ENCODE measurements around the gene NCK1. TPM values are rescaled to one million over a fixed set of nuclear protein-coding genes. Genes with fewer than 3 reads are reported as not detected.

The NCK1 gene
- total RNA-seq, 2 experiments from 2014 or later: 31.9 to 34.7 TPM

DNA sequence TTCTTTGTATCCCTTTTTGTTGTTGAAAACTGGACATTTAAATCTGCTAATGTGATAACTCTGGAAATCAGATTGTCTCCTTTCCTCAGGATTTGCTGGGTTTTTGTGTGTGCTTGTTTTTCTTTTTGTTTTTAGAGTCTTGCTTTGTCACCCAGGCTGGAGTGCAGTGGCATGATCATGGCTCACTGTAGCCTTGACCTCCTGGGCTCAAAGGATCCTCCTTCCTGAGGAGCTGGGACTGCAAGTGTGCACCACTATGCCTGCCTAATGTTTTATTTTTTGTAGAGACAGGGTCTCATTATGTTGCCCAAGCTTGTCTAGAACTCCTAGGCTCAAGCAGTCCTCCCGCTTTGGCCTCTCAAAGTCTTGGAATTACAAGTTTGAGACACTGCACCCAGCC is 51.2 kb downstream of the NCK1 start:
- ChIA-PET POLR2A (no interaction called here), CTCF (interaction anchor here (1.0 kb wide), 1 partner anchor 39 kb away, joined by 3 read pairs; no protein-coding TSS in a partner anchor)
- Mint-ChIP-seq H3K9me3 (peaks cover 4% of the 10 kb centered on the region), H3K4me3 (no peak overlapping the region), H3K36me3 (ENCODE audit: low read depth) (peaks cover 33% of the 10 kb centered on the region), H3K4me1 (ENCODE audit: low read depth) (peaks cover 80% of the 10 kb centered on the region), H3K27ac (no peak overlapping the region), H3K27me3 (no peaks in the 10 kb centered on the region)
- DNase-seq (no peak), ATAC-seq (no peak)
- intact Hi-C loops (cut with micrococcal nuclease): no loop called here
- TF ChIP-seq, protein P1, sequence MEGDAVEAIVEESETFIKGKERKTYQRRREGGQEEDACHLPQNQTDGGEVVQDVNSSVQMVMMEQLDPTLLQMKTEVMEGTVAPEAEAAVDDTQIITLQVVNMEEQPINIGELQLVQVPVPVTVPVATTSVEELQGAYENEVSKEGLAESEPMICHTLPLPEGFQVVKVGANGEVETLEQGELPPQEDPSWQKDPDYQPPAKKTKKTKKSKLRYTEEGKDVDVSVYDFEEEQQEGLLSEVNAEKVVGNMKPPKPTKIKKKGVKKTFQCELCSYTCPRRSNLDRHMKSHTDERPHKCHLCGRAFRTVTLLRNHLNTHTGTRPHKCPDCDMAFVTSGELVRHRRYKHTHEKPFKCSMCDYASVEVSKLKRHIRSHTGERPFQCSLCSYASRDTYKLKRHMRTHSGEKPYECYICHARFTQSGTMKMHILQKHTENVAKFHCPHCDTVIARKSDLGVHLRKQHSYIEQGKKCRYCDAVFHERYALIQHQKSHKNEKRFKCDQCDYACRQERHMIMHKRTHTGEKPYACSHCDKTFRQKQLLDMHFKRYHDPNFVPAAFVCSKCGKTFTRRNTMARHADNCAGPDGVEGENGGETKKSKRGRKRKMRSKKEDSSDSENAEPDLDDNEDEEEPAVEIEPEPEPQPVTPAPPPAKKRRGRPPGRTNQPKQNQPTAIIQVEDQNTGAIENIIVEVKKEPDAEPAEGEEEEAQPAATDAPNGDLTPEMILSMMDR (IDR thresholded peaks at IDR 0.05): no peak

DNA sequence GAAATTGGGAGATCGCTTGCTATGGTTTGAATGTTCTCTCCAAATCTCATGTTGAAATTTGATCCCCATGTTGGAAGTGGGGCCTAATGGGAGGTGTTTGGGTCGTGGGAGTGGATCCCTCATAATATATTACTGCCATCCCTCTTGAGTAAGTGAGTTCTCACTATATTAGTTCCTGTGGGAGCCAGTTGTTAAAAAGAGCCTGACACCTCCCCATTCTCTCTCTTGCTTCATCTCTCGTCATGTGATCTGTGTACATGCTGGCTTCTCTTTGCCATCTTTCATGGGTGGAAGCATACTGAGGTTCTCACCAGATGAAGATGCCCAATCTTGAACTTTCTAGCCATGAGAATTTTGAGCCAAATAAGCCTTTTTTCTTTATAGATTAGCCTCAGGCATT is 52.7 kb downstream of the NCK1 start:
- ATAC-seq: no peak
- peaks cover 79% of the 10 kb centered on the region for H3K4me1 Mint-ChIP-seq (ENCODE audit: low read depth)
- no peak overlapping the region for H3K27ac Mint-ChIP-seq
- TF ChIP-seq, protein P1 (IDR thresholded peaks at IDR 0.05): no peak
- H3K27me3 Mint-ChIP-seq: no peaks in the 10 kb centered on the region
- peaks cover 4% of the 10 kb centered on the region for H3K9me3 Mint-ChIP-seq
- no peak overlapping the region for H3K4me3 Mint-ChIP-seq
- peaks cover 33% of the 10 kb centered on the region for H3K36me3 Mint-ChIP-seq (ENCODE audit: low read depth)
- DNase-seq: no peak
- ChIA-PET CTCF (no interaction called here), POLR2A (no interaction called here)
- intact Hi-C loops (cut with micrococcal nuclease): no loop called here

DNA sequence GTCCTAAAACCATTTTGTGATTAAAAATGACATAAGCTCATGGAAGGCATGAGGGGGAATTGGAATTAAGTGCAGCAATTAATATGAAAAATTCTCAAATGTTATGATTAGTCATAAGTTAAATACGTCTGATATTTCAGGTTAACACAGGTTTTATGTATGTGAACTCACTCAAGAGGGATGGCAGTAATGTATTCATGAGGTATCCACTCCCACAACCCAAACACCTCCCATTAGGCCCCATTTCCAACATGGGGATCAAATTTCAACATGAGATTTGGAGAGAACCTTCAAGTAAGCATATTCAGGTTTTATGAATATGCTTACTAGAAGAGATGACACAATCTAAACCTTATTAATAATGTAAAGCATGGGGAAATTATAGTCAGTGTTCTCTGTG is 54.2 kb downstream of the NCK1 start:
- intact Hi-C loops (cut with micrococcal nuclease): no loop called here
- no peak for DNase-seq
- ChIA-PET POLR2A (no interaction called here), CTCF (no interaction called here)
- Mint-ChIP-seq H3K27ac (no peak overlapping the region), H3K4me3 (no peak overlapping the region), H3K4me1 (ENCODE audit: low read depth) (peaks cover 80% of the 10 kb centered on the region), H3K27me3 (no peaks in the 10 kb centered on the region), H3K9me3 (peaks cover 7% of the 10 kb centered on the region), H3K36me3 (ENCODE audit: low read depth) (peaks cover 35% of the 10 kb centered on the region)
- ATAC-seq: no peak
- TF ChIP-seq, protein P1 (IDR thresholded peaks at IDR 0.05): no peak

DNA sequence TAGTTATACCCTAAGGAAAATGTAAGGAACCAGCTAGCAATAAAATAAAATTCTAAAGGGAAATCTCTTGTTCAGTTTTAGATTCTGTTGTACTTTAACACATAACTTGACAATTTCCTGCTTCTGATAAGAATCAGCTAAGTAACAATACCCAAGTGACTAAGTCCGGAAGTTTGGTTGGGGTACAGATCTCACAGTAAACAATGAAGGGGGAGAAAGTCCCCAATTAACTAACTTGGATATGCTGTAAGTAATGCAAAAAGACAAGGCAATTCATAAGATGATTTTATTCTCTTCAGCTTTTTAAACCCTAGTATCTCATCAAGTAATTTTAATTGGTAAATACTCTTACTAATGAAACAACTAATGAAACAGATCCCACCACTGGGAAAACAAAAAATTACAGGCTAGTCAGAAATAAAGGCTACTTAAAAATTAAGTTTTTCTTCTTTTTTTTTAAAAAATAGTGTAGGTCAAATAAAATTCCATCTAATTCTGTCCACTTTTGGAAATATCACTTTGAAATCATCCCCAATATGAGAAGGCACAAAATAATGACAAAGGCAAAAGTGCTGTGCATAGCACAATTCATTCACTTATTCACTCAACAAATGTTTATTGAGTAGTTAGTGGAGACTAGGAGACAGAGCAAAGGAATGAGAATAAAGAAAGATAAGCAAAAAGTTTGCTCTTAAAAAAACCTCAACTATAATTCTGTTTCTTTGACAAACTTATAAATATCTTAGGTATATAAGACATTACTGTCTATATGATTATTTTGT is 58.0 kb downstream of the NCK1 start:
- CTCF ChIA-PET: interaction anchor here (0.7 to 1.0 kb wide), 2 partner anchors 62 to 167 kb away, joined by 3 read pairs; partner anchors contain the start of gene STAG1

More for the DNA sequence above, 58.0 kb downstream of the NCK1 start:
- ATAC-seq (peak; percentile 88), DNase-seq (no peak)
- peak overlapping the region; percentile 25 for H3K4me3 Mint-ChIP-seq
- POLR2A ChIA-PET: interaction anchor here (0.6 to 0.9 kb wide), 2 partner anchors 59 to 167 kb away, joined by 3 read pairs; no protein-coding TSS in a partner anchor
- H3K9me3 Mint-ChIP-seq: peaks cover 3% of the 10 kb centered on the region
- peaks cover 19% of the 10 kb centered on the region for H3K36me3 Mint-ChIP-seq (ENCODE audit: low read depth)
- H3K27ac Mint-ChIP-seq: peak overlapping the region; percentile 81
- intact Hi-C loops (cut with micrococcal nuclease): loop anchor here (10.0 kb wide), 1 partner anchor 55 kb away; the partner anchor contains the start of gene NCK1
- H3K4me1 Mint-ChIP-seq (ENCODE audit: low read depth): peaks cover 73% of the 10 kb centered on the region
- no peaks in the 10 kb centered on the region for H3K27me3 Mint-ChIP-seq
- TF ChIP-seq, protein P1 (IDR thresholded peaks at IDR 0.05): no peak
